Stimulated activated CD4-positive, alpha-beta T cell treated with anti-CD3 and anti-CD28 coated beads, Interleukin-12 subunit alpha, Interleukin-12 subunit beta, amount 100 ng/mL, for 4 hours (primary cell): Measurements from ENCODE around the gene CAPN3.

Experiments
- DNase-seq: peaks from one replicate; pipeline ENCODE4 v3.0.0-alpha.2; 2020

The CAPN3 gene

DNA sequence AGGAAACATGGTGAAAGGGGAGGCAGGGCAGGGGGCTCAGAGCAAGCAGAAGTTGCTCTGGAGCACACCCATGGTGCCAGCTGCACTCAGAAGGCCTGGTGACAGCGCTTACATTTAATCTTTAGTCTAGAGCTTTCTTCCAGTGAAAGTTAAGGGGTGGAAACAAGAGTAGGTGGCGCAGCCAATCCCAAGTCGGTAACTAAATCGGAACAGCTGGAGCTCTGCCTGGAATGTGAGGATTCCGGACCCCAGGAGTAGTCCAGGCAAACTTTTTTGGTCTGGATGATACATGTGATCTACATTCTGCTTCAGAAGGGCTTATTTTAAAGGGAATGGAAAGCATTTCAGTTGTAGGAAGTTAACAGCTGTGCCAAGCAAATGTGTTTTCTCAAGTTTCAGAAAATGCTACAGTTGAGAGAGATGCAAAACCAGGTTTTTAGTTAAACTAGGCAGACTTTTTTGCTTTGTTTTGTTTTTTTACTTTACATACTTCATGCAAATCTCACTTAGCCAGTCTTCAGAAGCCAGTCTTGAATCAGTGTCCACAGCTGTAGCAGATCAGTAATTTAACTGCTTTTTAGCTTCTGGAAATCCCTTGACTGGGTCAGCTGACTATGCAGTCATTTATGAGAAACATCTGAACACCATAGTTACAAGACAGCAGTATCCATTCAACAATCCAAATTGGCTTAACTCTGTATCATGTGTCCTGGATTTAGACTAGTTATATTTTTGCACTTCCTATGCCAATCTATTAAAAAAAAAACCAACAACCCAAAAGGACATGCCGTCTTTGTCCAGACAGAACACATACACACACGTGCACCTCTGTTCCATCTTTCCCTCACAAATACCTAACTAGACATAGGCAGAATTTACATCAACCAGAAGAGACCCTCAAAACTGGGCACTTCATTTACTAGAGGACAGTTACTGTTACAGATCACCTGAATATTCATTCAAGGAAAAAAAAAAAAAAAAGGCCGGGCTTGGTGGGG, 98.4 kb downstream of the CAPN3 start:
- no peak for DNase-seq

- DNase-seq: no peak
These were observed 102.0 kb downstream of the CAPN3 start for GRCh38 chr15:42461261-42461660.
